Fibroblast of pulmonary artery (primary cell): ENCODE measurements around the gene LAMA5.
A peak's percentile ranks its signal among the peaks of the same experiment; 100 is the strongest.

ENCODE experiments used
- DNase-seq: peaks from one replicate; pipeline ENCODE4 v3.0.0-alpha.2; 2010; ENCODE audit warnings: low read depth
- H3K4me3 ChIP-seq: replicated peaks from 2 replicates; pipeline ENCODE4 v1.5.1; 2011; ENCODE audit warnings: low read depth, mild to moderate bottlenecking, control low read depth, low read length, moderate library complexity
- CTCF ChIP-seq: IDR thresholded peaks from 2 replicates; pipeline ENCODE4 v1.5.1; 2011; ENCODE audit warnings: mild to moderate bottlenecking, control low read depth, low read length, inconsistent platforms; ENCODE audit errors: missing control alignments

Gene LAMA5

GRCh38 chr20:62361799-62362589 is 5.1 kb downstream of the LAMA5 start:
- DNase-seq, result no peak
- no peak overlapping the region for H3K4me3 ChIP-seq
- TF ChIP-seq CTCF, result no peak

- H3K4me3 ChIP-seq, result no peak overlapping the region
- no peak for DNase-seq
- no peak for TF ChIP-seq CTCF
These were observed 6.0 kb downstream of the LAMA5 start for GRCh38 chr20:62360854-62361798.

- peak; percentile 86 for DNase-seq
- H3K4me3 ChIP-seq, result no peak overlapping the region
- no peak for TF ChIP-seq CTCF
These were observed 7.5 kb downstream of the LAMA5 start for GRCh38 chr20:62359491-62360121.

- TF ChIP-seq CTCF, result no peak
- H3K4me3 ChIP-seq, result no peak overlapping the region
- DNase-seq, result no peak
These were observed 8.0 kb downstream of the LAMA5 start for GRCh38 chr20:62359043-62359490.

- no peak for DNase-seq
- TF ChIP-seq CTCF, result no peak
- no peak overlapping the region for H3K4me3 ChIP-seq
These were observed 8.7 kb downstream of the LAMA5 start for GRCh38 chr20:62358171-62359042.

- no peak for DNase-seq
- no peak overlapping the region for H3K4me3 ChIP-seq
- TF ChIP-seq CTCF, result no peak
These were observed 9.4 kb downstream of the LAMA5 start for GRCh38 chr20:62357681-62358080.
